ENCODE results near the gene CIRBP. TPM values are rescaled to one million over a fixed set of nuclear protein-coding genes. Genes with fewer than 3 reads are reported as not detected.

CIRBP gene
- total RNA-seq, 2 experiments from 2014 or later, result 278 to 309 TPM

- peaks cover 43% of the 10 kb centered on the region for H3K4me1 ChIP-seq (ENCODE audit: insufficient read depth, low read length, poor library complexity, severe bottlenecking)
- intact Hi-C loops (cut with micrococcal nuclease; ENCODE audit: unreplicated experiment), result loop anchor here (5.0 kb wide), 1 partner anchor 161 kb away; the partner anchor contains the start of gene RPS15
These were observed 7.5 kb downstream of the CIRBP start for GRCh38 chr19:1276628-1277022.

GRCh38 chr19:1277061-1277460 is 7.9 kb downstream of the CIRBP start:
- H3K4me3 ChIP-seq (ENCODE audit: low read depth, low read length, poor library complexity, severe bottlenecking), result peak overlapping the region; percentile 95
- peaks cover 81% of the 10 kb centered on the region for H3K36me3 ChIP-seq (ENCODE audit: insufficient read depth, low read length)
- peak overlapping the region; percentile 92 for H3K27ac ChIP-seq (ENCODE audit: low read depth, low read length, poor library complexity, severe bottlenecking)
- peak overlapping the region; percentile 100 for H3K4me2 ChIP-seq (ENCODE audit: low read length)
- intact Hi-C loops (cut with micrococcal nuclease; ENCODE audit: unreplicated experiment), result loop anchor here (5.0 kb wide), 1 partner anchor 160 kb away; the partner anchor contains the start of gene RPS15
- H3K9me3 ChIP-seq (ENCODE audit: low read length), result no peaks in the 10 kb centered on the region
- TF ChIP-seq CTCF (conservative IDR thresholded peaks at IDR 0.05; ENCODE audit: low read length) (no peak), EZH2phosphoT487 (IDR thresholded peaks at IDR 0.05; ENCODE audit: borderline replicate concordance, low read depth, low read length) (no peak)
- CTCF ChIA-PET (ENCODE audit: unreplicated experiment), result no interaction called here
- no peak for DNase-seq (ENCODE audit: low spot score)
- H2AFZ ChIP-seq (ENCODE audit: low read length), result no peak overlapping the region
- peaks cover 38% of the 10 kb centered on the region; the same call in 1 of the 2 replicates for H3K79me2 ChIP-seq (ENCODE audit: insufficient read depth, low read depth, low read length)
- H4K20me1 ChIP-seq (ENCODE audit: insufficient read depth, low read length), result no peaks in the 10 kb centered on the region
- no peaks in the 10 kb centered on the region for H3K9me2 ChIP-seq (ENCODE audit: insufficient read depth, low read length)
- POLR2A ChIA-PET, result no interaction called here
- no TSS peak for BruUV-seq (replicated peaks)
- H3K4me1 ChIP-seq (ENCODE audit: insufficient read depth, low read length, poor library complexity, severe bottlenecking), result peaks cover 39% of the 10 kb centered on the region

More at GRCh38 chr19:1276628-1277022, 7.5 kb downstream of the CIRBP start:
- Histone ChIP-seq H2AFZ (ENCODE audit: low read length) (no peak overlapping the region), H3K9me2 (ENCODE audit: insufficient read depth, low read length) (no peaks in the 10 kb centered on the region), H3K79me2 (ENCODE audit: insufficient read depth, low read depth, low read length) (peaks cover 42% of the 10 kb centered on the region; the same call in 1 of the 2 replicates), H3K27ac (ENCODE audit: low read depth, low read length, poor library complexity, severe bottlenecking) (peak overlapping the region; percentile 92), H3K4me3 (ENCODE audit: low read depth, low read length, poor library complexity, severe bottlenecking) (peak overlapping the region; percentile 95), H3K9me3 (ENCODE audit: low read length) (no peaks in the 10 kb centered on the region), H3K4me2 (ENCODE audit: low read length) (peak overlapping the region; percentile 100), H3K36me3 (ENCODE audit: insufficient read depth, low read length) (peaks cover 86% of the 10 kb centered on the region), H4K20me1 (ENCODE audit: insufficient read depth, low read length) (no peaks in the 10 kb centered on the region)
- TF ChIP-seq EZH2phosphoT487 (IDR thresholded peaks at IDR 0.05; ENCODE audit: borderline replicate concordance, low read depth, low read length), result no peak
- no peak for TF ChIP-seq CTCF (conservative IDR thresholded peaks at IDR 0.05; ENCODE audit: low read length)
- POLR2A ChIA-PET, result no interaction called here
- DNase-seq (ENCODE audit: low spot score), result peak; percentile 84
- CTCF ChIA-PET (ENCODE audit: unreplicated experiment), result no interaction called here
- BruUV-seq (replicated peaks), result no TSS peak

GRCh38 chr19:1278074-1278473 is 8.9 kb downstream of the CIRBP start:
- peaks cover 29% of the 10 kb centered on the region for H3K4me1 ChIP-seq (ENCODE audit: insufficient read depth, low read length, poor library complexity, severe bottlenecking)
- H3K27ac ChIP-seq (ENCODE audit: low read depth, low read length, poor library complexity, severe bottlenecking), result no peak overlapping the region
- H4K20me1 ChIP-seq (ENCODE audit: insufficient read depth, low read length), result no peaks in the 10 kb centered on the region
- no peaks in the 10 kb centered on the region for H3K9me3 ChIP-seq (ENCODE audit: low read length)
- ChIA-PET POLR2A (no interaction called here), CTCF (ENCODE audit: unreplicated experiment) (interaction anchor here (0.5 kb wide), 1 partner anchor 369 kb away, joined by 5 read pairs; no protein-coding TSS in a partner anchor)
- H3K4me2 ChIP-seq (ENCODE audit: low read length), result no peak overlapping the region
- peaks cover 27% of the 10 kb centered on the region; the same call in 1 of the 2 replicates for H3K79me2 ChIP-seq (ENCODE audit: insufficient read depth, low read depth, low read length)
- no TSS peak for BruUV-seq (replicated peaks)
- DNase-seq (ENCODE audit: low spot score), result no peak
- TF ChIP-seq CTCF (conservative IDR thresholded peaks at IDR 0.05; ENCODE audit: low read length) (no peak), EZH2phosphoT487 (IDR thresholded peaks at IDR 0.05; ENCODE audit: borderline replicate concordance, low read depth, low read length) (no peak)
- H3K36me3 ChIP-seq (ENCODE audit: insufficient read depth, low read length), result peaks cover 71% of the 10 kb centered on the region
- no peak overlapping the region for H3K4me3 ChIP-seq (ENCODE audit: low read depth, low read length, poor library complexity, severe bottlenecking)
- H2AFZ ChIP-seq (ENCODE audit: low read length), result no peak overlapping the region
- intact Hi-C loops (cut with micrococcal nuclease; ENCODE audit: unreplicated experiment), result loop anchor here (5.0 kb wide), 1 partner anchor 159 kb away; the partner anchor contains the start of gene RPS15
- H3K9me2 ChIP-seq (ENCODE audit: insufficient read depth, low read length), result no peaks in the 10 kb centered on the region

Measured in OCI-LY7 (cell line).